Duodenal mucosa (tissue), 2 donors: ENCODE measurements around the gene MYO9B.

ENCODE experiments used
- H3K27ac ChIP-seq: one replicate; pipeline ENCODE4 v1.7.0; 2013; ENCODE audit warnings: low read depth, low read length
- H3K27me3 ChIP-seq, 2 donors: one replicate each; pipeline ENCODE4 v1.7.0; 2013; ENCODE audit warnings: low read length in 2 of 2, control low read depth in 1 of 2; ENCODE audit not compliant: insufficient read depth in 2 of 2, control insufficient read depth in 1 of 2
- H3K36me3 ChIP-seq, 2 donors: one replicate each; pipeline ENCODE4 v1.7.0; 2013; ENCODE audit warnings: low read length in 2 of 2, control low read depth in 1 of 2; ENCODE audit not compliant: insufficient read depth in 2 of 2, control insufficient read depth in 1 of 2
- H3K4me1 ChIP-seq, 2 donors: one replicate each; pipeline ENCODE4 v1.7.0; 2013; ENCODE audit warnings: low read length in 2 of 2, control low read depth in 1 of 2; ENCODE audit not compliant: insufficient read depth in 2 of 2, control insufficient read depth in 1 of 2
- H3K4me3 ChIP-seq, 2 donors: one replicate each; pipeline ENCODE4 v1.7.0; 2013; ENCODE audit warnings: low read length in 2 of 2, low read depth in 1 of 2
- H3K9ac ChIP-seq, 2 donors: one replicate each; pipeline ENCODE4 v1.7.0; 2013; ENCODE audit warnings: low read length in 2 of 2, low read depth in 1 of 2
- H3K9me3 ChIP-seq, 2 donors: one replicate each; pipeline ENCODE4 v1.7.0; 2013; ENCODE audit warnings: low read length in 2 of 2, control low read depth in 1 of 2; ENCODE audit not compliant: control insufficient read depth in 1 of 2

MYO9B gene

DNA sequence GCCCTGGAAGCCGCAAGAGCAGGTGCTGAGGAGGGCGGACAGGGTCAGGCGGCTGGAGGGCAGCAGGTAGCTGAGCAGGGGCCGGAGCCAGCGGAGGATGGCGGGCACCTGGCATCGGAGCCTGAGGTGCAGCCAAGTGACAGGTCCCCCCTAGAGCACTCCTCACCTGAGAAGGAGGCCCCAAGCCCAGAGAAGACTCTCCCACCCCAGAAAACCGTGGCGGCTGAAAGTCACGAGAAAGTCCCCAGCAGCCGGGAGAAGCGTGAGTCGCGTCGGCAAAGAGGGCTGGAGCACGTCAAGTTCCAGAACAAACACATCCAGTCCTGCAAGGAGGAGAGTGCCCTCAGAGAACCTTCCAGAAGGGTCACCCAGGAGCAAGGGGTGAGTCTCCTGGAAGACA is 119.0 kb downstream of the MYO9B start:
- Histone ChIP-seq H3K9me3 (no peaks in the 10 kb centered on the region), H3K36me3 (peaks cover 30 to 70% of the 10 kb centered on the region in 2 donors), H3K27ac (no peak overlapping the region), H3K27me3 (no peaks in the 10 kb centered on the region), H3K9ac (no peak overlapping the region), H3K4me3 (no peak overlapping the region), H3K4me1 (no peaks in the 10 kb centered on the region)

DNA sequence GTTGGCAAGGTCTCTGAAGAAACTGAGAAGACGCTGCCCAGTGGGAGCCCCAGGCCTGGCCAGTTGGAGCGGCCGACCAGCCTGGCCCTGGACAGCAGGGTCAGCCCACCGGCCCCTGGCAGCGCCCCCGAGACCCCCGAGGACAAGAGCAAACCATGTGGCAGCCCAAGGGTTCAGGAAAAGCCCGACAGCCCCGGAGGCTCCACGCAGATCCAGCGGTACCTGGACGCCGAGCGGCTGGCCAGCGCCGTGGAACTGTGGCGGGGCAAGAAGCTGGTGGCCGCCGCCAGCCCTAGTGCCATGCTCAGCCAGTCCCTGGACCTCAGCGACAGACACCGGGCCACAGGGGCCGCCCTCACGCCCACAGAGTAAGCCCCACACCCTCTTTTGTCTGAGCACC is 119.5 kb downstream of the MYO9B start:
- Histone ChIP-seq H3K4me1 (no peaks in the 10 kb centered on the region), H3K4me3 (no peak overlapping the region), H3K36me3 (peaks cover 30 to 74% of the 10 kb centered on the region in 2 donors), H3K9me3 (no peaks in the 10 kb centered on the region), H3K9ac (no peak overlapping the region), H3K27ac (no peak overlapping the region), H3K27me3 (no peaks in the 10 kb centered on the region)

DNA sequence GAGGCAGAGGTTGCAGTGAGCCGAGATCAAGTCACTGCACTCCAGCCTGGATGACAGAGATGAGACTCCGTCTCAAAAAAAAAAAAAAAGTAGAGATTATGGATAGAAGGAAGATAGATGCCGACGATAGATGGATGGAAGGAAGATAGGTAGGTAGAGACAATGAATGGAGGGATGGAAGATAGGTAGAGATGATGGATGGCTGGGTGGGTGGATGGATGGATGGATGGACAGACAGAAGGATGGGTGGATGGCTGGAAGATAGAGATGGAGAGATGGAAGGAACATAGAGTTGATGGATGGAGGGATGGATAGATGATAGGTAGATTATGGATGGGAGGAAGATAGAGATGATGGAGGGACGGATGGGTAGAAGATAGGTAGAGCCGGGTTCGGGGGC is 121.0 kb downstream of the MYO9B start:
- Histone ChIP-seq H3K9ac (no peak overlapping the region), H3K4me1 (no peaks in the 10 kb centered on the region), H3K9me3 (no peaks in the 10 kb centered on the region), H3K27ac (no peak overlapping the region), H3K36me3 (peaks cover 36 to 77% of the 10 kb centered on the region in 2 donors), H3K27me3 (no peaks in the 10 kb centered on the region), H3K4me3 (no peak overlapping the region)

DNA sequence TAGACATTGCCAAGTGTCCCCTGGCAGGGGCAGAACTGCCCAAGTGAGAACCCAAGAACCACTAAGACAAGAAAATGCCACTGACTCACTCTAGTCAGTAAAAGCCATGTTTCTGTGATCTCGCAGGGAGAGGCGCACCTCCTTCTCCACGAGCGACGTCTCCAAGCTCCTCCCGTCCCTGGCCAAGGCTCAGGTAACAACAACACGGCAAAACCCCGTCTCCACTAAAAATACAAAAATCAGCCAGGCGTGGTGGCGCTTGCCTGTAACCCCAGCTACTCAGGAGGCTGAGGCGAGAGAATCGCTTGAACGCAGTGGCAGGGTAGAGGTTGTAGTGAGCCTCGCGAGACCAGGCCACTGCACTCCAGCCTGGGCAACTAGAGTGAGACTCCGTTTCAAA is 122.1 kb downstream of the MYO9B start:
- H3K27me3 ChIP-seq = no peaks in the 10 kb centered on the region
- no peaks in the 10 kb centered on the region for H3K9me3 ChIP-seq
- no peak overlapping the region for H3K27ac ChIP-seq
- no peak overlapping the region for H3K4me3 ChIP-seq
- H3K36me3 ChIP-seq = peaks cover 42 to 82% of the 10 kb centered on the region in 2 donors
- no peaks in the 10 kb centered on the region for H3K4me1 ChIP-seq
- no peak overlapping the region for H3K9ac ChIP-seq

DNA sequence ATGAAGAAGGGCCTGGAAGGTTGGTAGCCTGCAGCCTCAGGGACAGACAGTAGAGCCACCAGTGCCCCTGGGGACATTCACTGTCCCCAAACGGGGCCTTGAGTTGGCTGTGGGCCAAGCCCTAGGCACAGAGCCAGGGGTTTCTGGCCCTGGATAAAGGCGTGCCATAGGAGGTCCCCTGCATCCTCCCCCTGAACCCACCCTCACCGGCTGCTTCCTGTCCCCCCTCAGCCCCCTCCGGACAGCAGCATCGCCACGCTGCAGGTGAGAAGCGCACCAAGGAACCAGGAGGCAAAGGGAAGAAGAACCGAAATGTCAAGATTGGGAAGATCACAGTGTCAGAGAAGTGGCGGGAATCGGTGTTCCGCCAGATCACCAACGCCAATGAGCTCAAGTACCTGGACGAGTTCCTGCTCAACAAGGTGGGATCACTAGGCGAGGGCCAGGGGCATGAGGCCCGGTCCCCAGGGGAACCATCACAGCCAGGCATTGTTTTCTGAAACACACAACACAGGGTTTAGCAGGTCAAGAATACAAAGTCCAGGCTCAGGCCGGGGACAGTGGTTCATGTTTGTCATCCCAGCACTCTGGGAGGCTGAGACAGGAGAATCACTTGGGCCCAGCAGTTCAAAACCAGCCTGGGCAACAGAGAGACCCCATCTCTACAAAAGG is 125.0 kb downstream of the MYO9B start:
- H3K9ac ChIP-seq = no peak overlapping the region
- peaks cover 29 to 65% of the 10 kb centered on the region in 2 donors for H3K36me3 ChIP-seq
- H3K4me1 ChIP-seq = no peaks in the 10 kb centered on the region
- H3K9me3 ChIP-seq = no peaks in the 10 kb centered on the region
- H3K4me3 ChIP-seq = no peak overlapping the region
- no peak overlapping the region for H3K27ac ChIP-seq
- no peaks in the 10 kb centered on the region for H3K27me3 ChIP-seq

DNA sequence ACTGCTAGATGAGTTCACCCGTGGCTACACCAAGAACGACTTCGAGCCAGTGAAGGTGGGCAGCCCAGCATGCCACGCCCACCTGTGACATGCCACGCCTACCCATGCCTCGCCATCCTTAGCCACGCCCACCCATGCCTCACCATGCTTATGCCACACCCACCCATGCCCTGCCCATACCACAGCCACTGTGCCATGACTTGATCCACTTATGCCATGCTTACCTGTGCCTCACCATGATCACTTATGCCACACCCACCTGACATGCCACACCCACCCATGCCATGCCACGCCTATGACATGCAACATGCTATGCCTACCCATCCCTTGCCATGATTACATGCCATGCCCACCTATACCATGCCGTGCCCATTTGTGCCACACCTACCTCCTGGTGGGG is 126.7 kb downstream of the MYO9B start:
- Histone ChIP-seq H3K4me1 (no peaks in the 10 kb centered on the region), H3K9me3 (no peaks in the 10 kb centered on the region), H3K9ac (no peak overlapping the region), H3K36me3 (peaks cover 26 to 70% of the 10 kb centered on the region in 2 donors), H3K27ac (no peak overlapping the region), H3K27me3 (no peaks in the 10 kb centered on the region), H3K4me3 (no peak overlapping the region)

DNA sequence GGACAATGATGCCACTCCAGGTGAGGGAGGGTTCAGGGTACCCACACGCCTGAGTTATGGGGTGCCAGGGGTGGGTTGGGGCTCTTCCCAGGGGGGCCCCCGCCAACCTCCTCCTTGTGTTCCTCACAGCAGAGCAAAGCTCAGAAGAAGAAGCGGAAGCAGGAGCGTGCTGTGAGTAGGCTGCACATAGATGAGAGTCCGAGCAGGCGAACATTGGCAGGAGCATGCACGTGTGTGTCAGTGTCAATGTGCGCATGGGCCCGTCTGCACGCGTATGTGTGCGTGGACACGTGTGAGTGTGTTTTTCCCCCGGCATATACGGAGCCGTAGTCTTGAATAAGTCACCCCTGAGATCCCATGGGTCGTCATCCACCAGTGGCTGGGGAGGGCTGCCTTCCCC is 127.1 kb downstream of the MYO9B start:
- Histone ChIP-seq H3K4me3 (no peak overlapping the region), H3K36me3 (peaks cover 26 to 66% of the 10 kb centered on the region in 2 donors), H3K9ac (no peak overlapping the region), H3K27me3 (no peaks in the 10 kb centered on the region), H3K9me3 (no peaks in the 10 kb centered on the region), H3K4me1 (no peaks in the 10 kb centered on the region), H3K27ac (no peak overlapping the region)

DNA sequence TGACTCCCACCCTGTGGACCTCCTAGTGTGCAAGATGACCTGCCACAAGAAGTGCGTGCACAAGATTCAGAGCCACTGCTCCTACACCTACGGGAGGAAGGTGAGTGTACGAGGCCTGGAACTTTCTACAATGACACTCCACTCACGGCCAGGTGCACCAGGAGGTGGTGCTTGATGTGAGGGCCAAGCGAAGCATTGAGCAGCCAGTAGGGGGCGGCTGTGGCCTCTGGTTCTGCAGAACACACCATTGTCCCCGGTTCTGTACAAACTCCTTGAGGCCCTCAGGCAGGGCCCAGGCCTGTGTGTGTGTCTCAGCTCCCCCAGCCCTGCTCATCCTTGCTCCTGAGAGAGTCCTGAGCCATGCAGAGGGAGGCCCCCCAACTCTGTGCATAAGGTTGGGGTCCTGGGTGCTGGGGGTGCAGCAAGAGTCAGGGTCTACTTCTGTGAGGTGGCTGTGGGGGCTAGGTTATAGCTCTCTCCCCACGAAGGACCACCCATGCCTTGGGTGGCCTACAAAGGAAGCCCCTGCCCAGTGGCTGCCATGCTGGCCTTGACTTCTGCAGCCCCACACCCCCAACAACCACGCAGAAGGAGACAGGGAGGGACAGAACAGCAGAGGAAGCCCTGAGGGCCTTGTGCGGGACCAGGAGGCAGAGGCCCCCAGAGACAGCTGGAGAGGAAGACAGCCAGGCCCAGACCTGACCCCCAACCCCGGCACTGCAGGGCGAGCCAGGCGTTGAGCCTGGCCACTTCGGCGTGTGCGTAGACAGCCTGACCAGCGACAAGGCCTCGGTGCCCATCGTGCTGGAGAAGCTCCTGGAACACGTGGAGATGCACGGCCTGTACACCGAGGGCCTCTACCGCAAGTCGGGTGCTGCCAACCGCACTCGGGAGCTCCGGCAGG is 129.9 kb downstream of the MYO9B start:
- Histone ChIP-seq H3K27ac (no peak overlapping the region), H3K4me3 (no peak overlapping the region), H3K36me3 (peaks cover 35 to 66% of the 10 kb centered on the region in 2 donors), H3K9ac (no peak overlapping the region), H3K9me3 (no peaks in the 10 kb centered on the region), H3K27me3 (no peaks in the 10 kb centered on the region), H3K4me1 (no peaks in the 10 kb centered on the region)

DNA sequence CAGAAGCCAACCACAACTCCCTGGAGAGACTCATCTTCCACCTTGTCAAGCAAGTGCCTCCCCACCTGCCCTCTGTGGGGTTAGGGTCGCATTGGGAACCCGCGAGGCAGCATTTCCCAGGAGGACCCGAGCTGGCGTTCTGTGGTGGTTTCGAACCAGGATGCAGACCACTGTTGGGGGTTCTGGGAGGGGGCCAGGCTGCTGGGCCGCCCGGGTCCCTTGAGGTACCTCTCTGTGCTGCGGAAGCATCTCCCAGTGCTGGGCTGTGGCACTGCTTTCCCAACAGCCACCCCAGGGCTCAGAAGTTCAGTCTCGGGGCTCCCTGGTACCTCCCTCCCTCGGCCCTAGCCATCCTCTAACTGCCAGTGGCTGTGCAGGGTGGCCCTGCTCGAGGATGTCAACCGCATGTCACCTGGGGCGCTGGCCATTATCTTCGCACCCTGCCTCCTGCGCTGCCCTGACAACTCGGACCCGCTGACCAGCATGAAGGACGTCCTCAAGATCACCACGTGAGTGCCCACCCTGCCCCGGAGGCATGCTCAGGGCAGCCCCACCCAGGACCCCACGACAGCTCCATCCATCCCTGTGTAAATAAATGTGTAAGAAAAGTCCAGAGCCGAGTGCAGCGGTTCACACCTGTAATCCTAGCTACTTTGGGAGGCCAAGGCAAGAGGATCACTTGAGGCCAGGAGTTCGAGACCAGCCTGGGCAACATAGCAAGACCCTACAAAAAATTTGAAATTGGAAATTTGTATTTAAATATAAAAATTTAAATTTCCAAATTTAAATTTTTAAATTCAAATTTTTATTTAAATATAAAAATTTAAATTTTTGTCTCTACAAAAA is 131.4 kb downstream of the MYO9B start:
- Histone ChIP-seq H3K9me3 (no peaks in the 10 kb centered on the region), H3K36me3 (peaks cover 22 to 60% of the 10 kb centered on the region in 2 donors), H3K4me3 (no peak overlapping the region), H3K27ac (no peak overlapping the region), H3K27me3 (no peaks in the 10 kb centered on the region), H3K4me1 (no peaks in the 10 kb centered on the region), H3K9ac (no peak overlapping the region)
